Mesothelial cell of epicardium (in vitro differentiated cells): Measurements from ENCODE around the gene SYMPK. TPM values are rescaled to one million over a fixed set of nuclear protein-coding genes. Genes with fewer than 3 reads are reported as not detected.

Experiments used
- DNase-seq, 2 experiments: peaks; one replicate each; pipeline ENCODE4 v3.0.0; 2021; ENCODE audit warnings: low spot score in 2 of 2; ENCODE audit not compliant: unreplicated experiment in 2 of 2
- H3K27ac Mint-ChIP-seq: 2 replicates; pipeline ENCODE4 v1.8.0; 2021; ENCODE audit warnings: mixed read lengths
- H3K27me3 Mint-ChIP-seq: 2 replicates; pipeline ENCODE4 v1.8.0; 2021; ENCODE audit warnings: low read depth, mixed read lengths
- H3K36me3 Mint-ChIP-seq: 2 replicates; pipeline ENCODE4 v1.8.0; 2021; ENCODE audit warnings: mixed read lengths
- H3K4me1 Mint-ChIP-seq: 2 replicates; pipeline ENCODE4 v1.8.0; 2021; ENCODE audit warnings: mixed read lengths
- H3K4me3 Mint-ChIP-seq: 2 replicates; pipeline ENCODE4 v1.8.0; 2021; ENCODE audit warnings: mild to moderate bottlenecking, moderate library complexity, mixed read lengths
- H3K9me3 Mint-ChIP-seq: 2 replicates; pipeline ENCODE4 v1.8.0; 2021; ENCODE audit warnings: mixed read lengths
- CTCF ChIP-seq: fragments of 200-600 bp; sonication (generic); IDR thresholded peaks from one replicate; pipeline ENCODE4 v1.5.0; 2021; ENCODE audit warnings: antibody characterized with exemption; ENCODE audit not compliant: unreplicated experiment
- total RNA-seq: library from RNA; stranded (reverse); gene quantifications from 3 replicates; pipeline ENCODE4 v1.2.1, GENCODE V29; 2021

SYMPK gene
- total RNA-seq, 1 donor from 2014 or later = 92.6 TPM

DNA sequence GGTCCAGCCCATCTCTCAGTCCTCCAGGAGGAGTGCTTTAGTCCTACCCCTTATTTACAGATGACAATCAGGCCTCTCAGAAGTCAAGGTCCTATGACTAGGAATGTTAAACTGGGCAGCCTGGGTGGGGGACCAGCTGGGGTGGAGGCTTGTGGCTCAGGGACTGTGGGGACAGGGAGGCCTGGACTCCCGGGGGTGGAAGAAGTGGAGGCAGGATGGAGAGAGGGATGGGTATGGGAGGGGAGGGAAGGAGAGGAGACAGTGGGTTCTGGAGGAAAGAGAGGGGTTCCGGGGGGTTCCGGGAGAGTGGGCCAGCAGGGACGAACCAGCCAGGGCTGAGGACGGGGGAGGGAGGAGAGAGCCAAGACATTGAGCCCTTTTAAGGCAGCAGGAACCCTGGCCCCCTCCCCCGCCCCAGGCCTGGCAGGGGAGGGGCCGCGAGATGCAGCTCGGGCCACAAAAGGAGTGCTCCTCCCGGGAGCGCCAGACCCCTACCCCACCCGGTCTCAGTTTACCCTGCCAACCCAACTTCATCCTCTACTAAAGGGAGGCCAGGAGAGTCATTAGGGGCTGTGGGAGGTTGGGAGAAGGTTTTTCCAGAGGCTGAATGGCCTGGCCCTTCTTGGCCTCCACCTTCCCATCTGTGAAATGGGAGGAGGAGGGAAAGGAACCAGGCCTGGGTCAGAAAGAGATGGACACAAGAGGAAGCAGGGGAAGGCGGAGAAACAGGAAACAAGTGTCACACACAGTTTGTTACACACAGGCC, 82.3 kb downstream of the SYMPK start:
- Mint-ChIP-seq H3K27ac (no peak overlapping the region), H3K9me3 (no peaks in the 10 kb centered on the region), H3K36me3 (peaks cover 14% of the 10 kb centered on the region), H3K4me3 (peak overlapping the region; percentile 42), H3K27me3 (no peaks in the 10 kb centered on the region), H3K4me1 (peaks cover 34% of the 10 kb centered on the region)
- TF ChIP-seq CTCF = no peak
- DNase-seq = no peak

GRCh38 chr19:45780146-45780447, 82.8 kb downstream of the SYMPK start:
- Mint-ChIP-seq H3K36me3 (peaks cover 14% of the 10 kb centered on the region), H3K9me3 (no peaks in the 10 kb centered on the region), H3K27me3 (no peaks in the 10 kb centered on the region), H3K4me1 (peaks cover 34% of the 10 kb centered on the region), H3K4me3 (no peak overlapping the region), H3K27ac (no peak overlapping the region)
- TF ChIP-seq CTCF = no peak
- no peak for DNase-seq

DNA sequence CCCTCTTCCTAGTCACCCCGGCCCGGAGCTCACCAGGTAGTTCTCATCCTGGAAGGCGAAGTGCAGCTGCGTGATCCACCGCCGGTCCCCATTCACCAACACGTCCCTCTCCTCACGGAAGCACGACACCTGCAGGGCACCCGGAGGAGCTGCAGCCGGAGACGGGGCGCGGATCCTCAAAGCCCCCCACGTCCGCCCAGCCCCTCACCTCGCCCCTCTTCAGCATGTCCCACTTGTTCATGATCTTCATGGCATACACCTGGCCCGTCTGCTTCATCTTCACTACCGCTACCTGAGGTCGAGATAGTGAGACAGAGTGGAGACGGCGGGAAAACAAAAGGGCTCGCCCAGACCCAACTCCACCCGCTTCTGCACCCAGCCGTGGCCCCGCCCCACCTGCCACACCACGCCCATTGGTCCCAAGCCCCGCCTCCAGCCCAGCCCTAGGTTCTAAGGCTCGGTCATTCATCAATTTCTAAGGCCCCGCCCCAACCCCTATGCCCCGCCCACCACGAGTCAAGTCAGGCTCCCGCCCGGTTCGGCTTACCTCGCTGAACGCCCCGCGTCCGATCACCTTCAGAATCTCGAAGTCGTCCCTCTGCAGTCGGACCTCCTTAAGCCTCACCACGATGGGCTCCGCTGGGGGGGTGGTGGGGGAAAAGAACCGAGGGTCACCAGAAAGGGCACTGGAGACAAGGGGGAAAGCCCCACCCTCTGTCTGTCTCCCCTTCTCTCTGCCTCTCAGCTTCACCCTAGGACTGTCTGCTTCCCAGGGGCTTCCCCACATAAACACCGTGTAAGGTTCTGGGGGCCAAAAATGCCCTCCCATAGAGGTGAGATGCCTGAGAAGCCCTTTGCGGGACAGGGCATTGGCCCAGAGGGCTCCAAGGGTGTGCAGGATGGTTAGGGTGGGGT, 83.5 kb downstream of the SYMPK start:
- peak; percentile 54 for TF ChIP-seq CTCF
- peaks cover 34% of the 10 kb centered on the region for H3K4me1 Mint-ChIP-seq
- DNase-seq = peak; percentile 76 to 93
- peak overlapping the region; percentile 57 for H3K27ac Mint-ChIP-seq
- peak overlapping the region; percentile 67 for H3K4me3 Mint-ChIP-seq
- no peaks in the 10 kb centered on the region for H3K27me3 Mint-ChIP-seq
- H3K36me3 Mint-ChIP-seq = peaks cover 14% of the 10 kb centered on the region
- no peaks in the 10 kb centered on the region for H3K9me3 Mint-ChIP-seq

DNA sequence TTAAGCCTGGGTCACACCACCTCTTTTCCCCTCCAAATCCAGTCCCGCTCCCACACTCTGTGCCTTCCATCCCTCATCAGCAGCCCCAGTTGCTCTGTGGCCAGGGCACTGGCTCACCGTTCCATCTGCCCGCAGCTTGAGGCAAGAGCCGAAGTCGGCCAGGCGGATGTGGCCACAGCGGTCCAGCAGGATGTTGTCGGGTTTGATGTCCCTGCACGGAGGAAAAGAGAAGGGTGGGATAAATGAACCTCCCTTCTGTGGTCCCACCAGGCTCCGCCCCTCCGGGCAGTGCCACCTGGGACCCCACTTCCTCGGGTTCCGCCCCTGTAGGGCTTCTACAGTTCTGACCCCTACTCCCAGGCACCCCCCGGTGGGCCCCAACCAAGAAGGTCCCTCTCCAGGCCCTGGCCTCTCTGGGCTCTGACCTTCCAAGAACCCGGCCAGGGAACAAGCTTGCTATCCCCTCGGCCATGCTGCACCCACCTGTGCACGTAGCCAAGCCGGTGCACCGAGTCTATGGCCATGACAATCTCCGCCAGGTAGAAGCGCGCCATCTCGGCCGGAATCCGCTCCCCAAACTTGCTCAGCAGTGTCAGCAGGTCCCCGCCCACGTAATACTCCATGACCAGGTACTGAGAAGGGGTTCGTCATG, 84.8 kb downstream of the SYMPK start:
- DNase-seq = no peak
- H3K9me3 Mint-ChIP-seq = no peaks in the 10 kb centered on the region
- no peaks in the 10 kb centered on the region for H3K27me3 Mint-ChIP-seq
- H3K4me3 Mint-ChIP-seq = no peak overlapping the region
- peaks cover 18% of the 10 kb centered on the region for H3K36me3 Mint-ChIP-seq
- TF ChIP-seq CTCF = no peak
- H3K4me1 Mint-ChIP-seq = peaks cover 25% of the 10 kb centered on the region
- H3K27ac Mint-ChIP-seq = no peak overlapping the region

DNA sequence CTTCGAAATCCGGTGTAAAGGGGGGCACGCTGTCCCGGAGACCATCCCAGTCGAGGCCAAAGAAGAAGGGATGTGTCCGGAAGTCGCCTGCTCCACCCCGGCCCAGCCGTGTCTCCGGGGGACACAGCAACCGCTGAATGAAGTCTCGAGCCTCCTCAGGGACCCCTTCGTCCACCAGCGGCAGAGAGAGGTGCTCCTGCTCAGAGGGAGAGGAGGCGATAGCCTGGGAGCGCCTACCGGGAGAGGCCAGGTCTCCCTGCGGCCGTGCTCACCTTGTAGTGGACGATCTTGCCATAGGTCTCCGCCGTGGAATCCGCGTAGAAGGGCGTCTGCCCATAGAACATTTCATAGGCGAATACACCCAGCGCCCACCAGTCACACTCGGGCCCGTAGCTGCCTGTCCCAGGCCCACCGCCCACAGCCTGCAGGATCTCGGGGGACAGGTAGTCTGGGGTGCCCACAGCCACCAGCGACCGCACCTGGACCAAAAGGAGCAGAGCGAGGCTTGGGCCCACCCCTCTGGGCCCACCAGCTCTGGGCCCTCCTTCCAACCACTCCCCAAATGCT, 85.5 kb downstream of the SYMPK start:
- DNase-seq = no peak
- no peak for TF ChIP-seq CTCF
- peaks cover 18% of the 10 kb centered on the region for H3K36me3 Mint-ChIP-seq
- no peaks in the 10 kb centered on the region for H3K9me3 Mint-ChIP-seq
- H3K27ac Mint-ChIP-seq = no peak overlapping the region
- peaks cover 20% of the 10 kb centered on the region for H3K4me1 Mint-ChIP-seq
- H3K27me3 Mint-ChIP-seq = no peaks in the 10 kb centered on the region
- H3K4me3 Mint-ChIP-seq = no peak overlapping the region
